Neutrophil (primary cell): Measurements from ENCODE around the gene SMTNL2.

Source experiments
- H3K27ac ChIP-seq: fragments of 200-600 bp; sonication (generic); 2 replicates; pipeline ENCODE4 v1.5.1; 2016; ENCODE audit warnings: mild to moderate bottlenecking, moderate library complexity
- H3K27me3 ChIP-seq: fragments of 200-600 bp; sonication (generic); 2 replicates; pipeline ENCODE4 v1.6.0; 2016; ENCODE audit warnings: mild to moderate bottlenecking
- H3K36me3 ChIP-seq: fragments of 200-600 bp; sonication (generic); 2 replicates; pipeline ENCODE4 v1.5.1; 2017
- H3K4me1 ChIP-seq, 2 experiments: fragments of 200-600 bp in 1 of 2; sonication (generic) in 1 of 2; 1 replicate in 1 of 2; 2 replicates in 1 of 2; pipeline versions ENCODE4 v1.5.1 to v1.6.1; 2013 to 2016; ENCODE audit warnings: low read depth in 1 of 2, low read length in 1 of 2, mild to moderate bottlenecking in 1 of 2, moderate library complexity in 1 of 2; ENCODE audit not compliant: control insufficient read depth in 1 of 2, insufficient read depth in 1 of 2
- H3K4me3 ChIP-seq, 2 experiments: fragments of 200-600 bp in 1 of 2; sonication (generic) in 1 of 2; 1 replicate in 1 of 2; 2 replicates in 1 of 2; pipeline ENCODE4 v1.5.1; 2013 to 2016; ENCODE audit warnings: low read depth in 1 of 2, low read length in 1 of 2, mild to moderate bottlenecking in 1 of 2, moderate library complexity in 1 of 2
- H3K9me3 ChIP-seq: fragments of 200-600 bp; sonication (generic); 2 replicates; pipeline ENCODE4 v1.5.1; 2016
- TF ChIP-seq, protein P1 (sequence below): fragments of 200-600 bp; sonication (generic); IDR thresholded peaks from 2 replicates; pipeline ENCODE4 v1.5.1; 2016; ENCODE audit warnings: antibody characterized with exemption

Gene SMTNL2

DNA sequence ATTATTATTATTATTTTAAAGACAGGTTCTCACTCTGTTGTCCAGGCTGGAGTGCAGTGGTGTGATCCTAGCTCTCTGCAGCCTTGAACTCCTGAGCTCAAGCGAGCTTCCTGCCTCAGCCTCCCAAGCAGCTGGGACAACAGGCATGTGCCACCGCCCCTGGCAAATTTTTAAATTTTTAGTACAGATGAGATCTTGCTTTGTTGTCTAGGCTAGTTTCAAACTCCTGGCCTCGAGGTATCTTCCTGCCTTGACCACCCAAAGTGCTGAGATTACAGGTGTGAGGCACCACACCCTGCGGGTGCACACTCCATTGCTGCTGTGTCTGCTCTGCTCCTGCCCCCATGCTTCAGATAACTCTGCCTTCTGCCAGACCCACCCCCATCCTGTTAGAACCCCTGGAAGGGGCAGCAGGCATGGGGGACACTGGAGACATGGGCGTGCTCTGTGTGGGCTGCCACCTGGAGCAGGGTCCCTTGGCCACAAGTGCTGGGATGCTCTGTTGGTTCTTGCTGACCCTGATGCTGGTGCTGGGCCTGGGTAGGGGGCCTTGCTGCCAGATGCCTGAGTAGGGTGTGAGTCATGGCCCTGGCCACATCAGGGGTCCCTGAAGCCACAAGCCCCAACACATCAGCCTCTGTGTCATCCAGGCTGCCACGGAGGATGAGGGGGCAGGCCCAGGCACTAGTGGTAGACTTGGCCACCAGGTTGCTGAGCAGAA is 26.5 kb upstream of the SMTNL2 start:
- Histone ChIP-seq H3K4me1 (peaks cover 17 to 21% of the 10 kb centered on the region in 2 experiments), H3K9me3 (no peaks in the 10 kb centered on the region)

DNA sequence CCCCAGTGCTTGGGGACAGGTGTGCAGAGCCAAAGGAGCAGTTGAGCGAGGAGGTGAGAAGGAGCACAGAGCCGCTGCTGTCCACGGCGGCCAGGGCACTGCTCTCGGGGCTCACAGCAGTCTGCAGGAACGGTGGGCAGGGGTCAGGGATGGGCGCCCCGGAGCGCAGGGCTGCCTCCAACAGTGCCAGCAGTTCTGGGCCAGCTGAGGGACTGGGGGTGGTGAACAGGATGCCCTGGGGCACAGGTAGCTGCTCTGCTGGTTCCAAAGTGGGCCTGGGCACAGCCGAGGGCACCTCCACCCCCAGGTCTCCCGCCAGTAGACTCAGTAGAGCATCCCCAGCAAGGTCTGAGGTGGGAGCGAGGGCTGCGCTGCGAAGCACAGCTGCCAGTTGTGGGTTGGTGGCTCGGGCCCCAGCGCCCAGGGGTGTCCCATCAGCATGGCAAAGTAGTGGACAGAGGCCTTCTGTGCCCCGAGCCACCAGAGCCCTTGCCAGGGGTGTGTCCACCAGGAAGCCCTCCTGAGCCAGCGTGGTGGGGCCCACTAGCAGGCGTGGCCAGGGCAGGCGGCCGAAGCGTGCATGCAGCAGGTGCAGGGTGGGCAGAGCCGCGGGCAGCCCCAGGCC is 25.9 kb upstream of the SMTNL2 start:
- TF ChIP-seq, protein P1, sequence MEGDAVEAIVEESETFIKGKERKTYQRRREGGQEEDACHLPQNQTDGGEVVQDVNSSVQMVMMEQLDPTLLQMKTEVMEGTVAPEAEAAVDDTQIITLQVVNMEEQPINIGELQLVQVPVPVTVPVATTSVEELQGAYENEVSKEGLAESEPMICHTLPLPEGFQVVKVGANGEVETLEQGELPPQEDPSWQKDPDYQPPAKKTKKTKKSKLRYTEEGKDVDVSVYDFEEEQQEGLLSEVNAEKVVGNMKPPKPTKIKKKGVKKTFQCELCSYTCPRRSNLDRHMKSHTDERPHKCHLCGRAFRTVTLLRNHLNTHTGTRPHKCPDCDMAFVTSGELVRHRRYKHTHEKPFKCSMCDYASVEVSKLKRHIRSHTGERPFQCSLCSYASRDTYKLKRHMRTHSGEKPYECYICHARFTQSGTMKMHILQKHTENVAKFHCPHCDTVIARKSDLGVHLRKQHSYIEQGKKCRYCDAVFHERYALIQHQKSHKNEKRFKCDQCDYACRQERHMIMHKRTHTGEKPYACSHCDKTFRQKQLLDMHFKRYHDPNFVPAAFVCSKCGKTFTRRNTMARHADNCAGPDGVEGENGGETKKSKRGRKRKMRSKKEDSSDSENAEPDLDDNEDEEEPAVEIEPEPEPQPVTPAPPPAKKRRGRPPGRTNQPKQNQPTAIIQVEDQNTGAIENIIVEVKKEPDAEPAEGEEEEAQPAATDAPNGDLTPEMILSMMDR, result no peak
- H3K4me3 ChIP-seq, result no peak overlapping the region
- H3K27ac ChIP-seq, result no peak overlapping the region
- peaks cover 17 to 21% of the 10 kb centered on the region in 2 experiments for H3K4me1 ChIP-seq
- no peaks in the 10 kb centered on the region for H3K9me3 ChIP-seq
- H3K27me3 ChIP-seq, result no peaks in the 10 kb centered on the region
- H3K36me3 ChIP-seq, result no peaks in the 10 kb centered on the region

More for the DNA sequence above, 26.5 kb upstream of the SMTNL2 start:
- Histone ChIP-seq H3K36me3 (no peaks in the 10 kb centered on the region), H3K27me3 (no peaks in the 10 kb centered on the region), H3K4me3 (no peak overlapping the region), H3K27ac (no peak overlapping the region)
- TF ChIP-seq, protein P1, result no peak

GRCh38 chr17:4559139-4559791 is 25.1 kb upstream of the SMTNL2 start:
- Histone ChIP-seq H3K36me3 (no peaks in the 10 kb centered on the region), H3K4me1 (peaks cover 15 to 19% of the 10 kb centered on the region in 2 experiments), H3K4me3 (no peak overlapping the region), H3K27ac (no peak overlapping the region), H3K9me3 (no peaks in the 10 kb centered on the region), H3K27me3 (no peaks in the 10 kb centered on the region)
- TF ChIP-seq, protein P1, result no peak

- no peaks in the 10 kb centered on the region for H3K9me3 ChIP-seq
- H3K27ac ChIP-seq, result no peak overlapping the region
- TF ChIP-seq, protein P1, result no peak
- H3K27me3 ChIP-seq, result no peaks in the 10 kb centered on the region
- H3K4me3 ChIP-seq, result no peak overlapping the region
- peaks cover 8 to 12% of the 10 kb centered on the region in 2 experiments for H3K4me1 ChIP-seq
- no peaks in the 10 kb centered on the region for H3K36me3 ChIP-seq
These were observed 24.4 kb upstream of the SMTNL2 start for GRCh38 chr17:4559966-4560365.

GRCh38 chr17:4560421-4560820 is 23.9 kb upstream of the SMTNL2 start, which contains the start of gene GGT6:
Gene GGT6 (minus strand): TSS chr17:4560577. CDS start chr17:4560521, 56 bp downstream.
- Histone ChIP-seq H3K27me3 (no peaks in the 10 kb centered on the region), H3K4me3 (no peak within 1 kb of the TSS), H3K4me1 (peaks cover 6 to 12% of the 10 kb centered on the region in 2 experiments), H3K36me3 (no peaks in the 10 kb centered on the region), H3K27ac (no peak within 1 kb of the TSS), H3K9me3 (no peaks in the 10 kb centered on the region)
- TF ChIP-seq, protein P1, result no peak
